Liver (tissue), 9 donors: Measurements from ENCODE around the gene TEX55. TPM values are rescaled to one million over a fixed set of nuclear protein-coding genes. Genes with fewer than 3 reads are reported as not detected.

Source experiments
- DNase-seq: peaks from one replicate; pipeline ENCODE4 v3.0.0-alpha.2; 2017; ENCODE audit warnings: low spot score
- H3K27ac ChIP-seq, 2 donors: one replicate each; pipeline ENCODE4 v1.7.0; 2013; ENCODE audit warnings: inconsistent platforms in 2 of 2, low read length in 2 of 2, control low read depth in 1 of 2, low read depth in 1 of 2, mild to moderate bottlenecking in 1 of 2
- H3K27me3 ChIP-seq, 4 donors: one replicate each; pipeline versions ENCODE4 v1.6.1 to v1.7.0; 2013; ENCODE audit warnings: low read length in 3 of 4, inconsistent platforms in 1 of 4, mild to moderate bottlenecking in 1 of 4, moderate library complexity in 1 of 4; ENCODE audit not compliant: control insufficient read depth in 4 of 4, insufficient read depth in 4 of 4
- H3K36me3 ChIP-seq, 4 donors: one replicate each; pipeline versions ENCODE4 v1.6.1 to v1.7.0; 2013; ENCODE audit warnings: low read length in 3 of 4, mild to moderate bottlenecking in 3 of 4, low read depth in 1 of 4, moderate library complexity in 1 of 4; ENCODE audit not compliant: control insufficient read depth in 4 of 4, insufficient read depth in 3 of 4
- H3K4me1 ChIP-seq, 4 donors: one replicate each; pipeline versions ENCODE4 v1.6.1 to v1.7.0; 2013; ENCODE audit warnings: low read length in 3 of 4, mild to moderate bottlenecking in 3 of 4, moderate library complexity in 1 of 4; ENCODE audit not compliant: control insufficient read depth in 4 of 4, insufficient read depth in 4 of 4
- H3K4me3 ChIP-seq, 3 donors: one replicate each; pipeline versions ENCODE4 v1.6.1 to v1.7.0; 2013; ENCODE audit warnings: low read length in 3 of 3, control low read depth in 1 of 3, low read depth in 1 of 3, mild to moderate bottlenecking in 1 of 3
- H3K9ac ChIP-seq, 2 donors: one replicate each; pipeline ENCODE4 v1.7.0; 2013; ENCODE audit warnings: low read length in 2 of 2, mild to moderate bottlenecking in 2 of 2, moderate library complexity in 2 of 2, control low read depth in 1 of 2, low read depth in 1 of 2
- H3K9me3 ChIP-seq, 4 donors: one replicate each; pipeline versions ENCODE4 v1.6.1 to v1.7.0; 2013; ENCODE audit warnings: low read length in 3 of 4; ENCODE audit not compliant: control insufficient read depth in 4 of 4
- ATF3 ChIP-seq: IDR thresholded peaks from 2 replicates; pipeline ENCODE4 v1.6.1; 2016; ENCODE audit warnings: antibody characterized with exemption
- EGR1 ChIP-seq, 2 donors: IDR thresholded peaks; 2 replicates each; pipeline ENCODE4 v1.6.1; 2016 to 2018; ENCODE audit warnings: antibody characterized with exemption in 2 of 2, low read depth in 2 of 2
- FOXA1 ChIP-seq: IDR thresholded peaks from 2 replicates; pipeline ENCODE4 v1.6.1; 2016; ENCODE audit warnings: antibody characterized with exemption
- GABPA ChIP-seq, 2 donors: IDR thresholded peaks in 1 of 2; conservative IDR thresholded peaks in 1 of 2; 2 replicates each; pipeline ENCODE4 v1.6.1; 2016; ENCODE audit warnings: antibody characterized with exemption in 2 of 2, mild to moderate bottlenecking in 1 of 2, moderate library complexity in 1 of 2
- HNF4A ChIP-seq, 2 donors: conservative IDR thresholded peaks; 2 replicates each; pipeline ENCODE4 v1.6.1; 2016; ENCODE audit warnings: antibody characterized with exemption in 2 of 2, mild to moderate bottlenecking in 2 of 2
- HNF4G ChIP-seq: IDR thresholded peaks from 2 replicates; pipeline ENCODE4 v1.6.1; 2016; ENCODE audit warnings: antibody characterized with exemption
- JUND ChIP-seq, 2 donors: IDR thresholded peaks; 2 replicates each; pipeline ENCODE4 v1.6.1; 2016; ENCODE audit warnings: antibody characterized with exemption in 2 of 2
- MAX ChIP-seq: IDR thresholded peaks from 2 replicates; pipeline ENCODE4 v1.6.1; 2016; ENCODE audit warnings: antibody characterized with exemption
- NR2F2 ChIP-seq: IDR thresholded peaks from 2 replicates; pipeline ENCODE4 v1.6.1; 2016; ENCODE audit warnings: antibody characterized with exemption
- RAD21 ChIP-seq, 2 donors: IDR thresholded peaks; 2 replicates each; pipeline ENCODE4 v1.6.1; 2016; ENCODE audit warnings: antibody characterized with exemption in 2 of 2, mild to moderate bottlenecking in 2 of 2
- REST ChIP-seq: IDR thresholded peaks from 2 replicates; pipeline ENCODE4 v1.6.1; 2016; ENCODE audit warnings: antibody characterized with exemption, mild to moderate bottlenecking
- RXRA ChIP-seq, 2 donors: IDR thresholded peaks; 2 replicates each; pipeline ENCODE4 v1.6.1; 2017 to 2018; ENCODE audit warnings: antibody characterized with exemption in 2 of 2, mild to moderate bottlenecking in 1 of 2
- SP1 ChIP-seq: IDR thresholded peaks from 2 replicates; pipeline ENCODE4 v1.6.1; 2018; ENCODE audit warnings: antibody characterized with exemption, mild to moderate bottlenecking
- TAF1 ChIP-seq: conservative IDR thresholded peaks from 2 replicates; pipeline ENCODE4 v1.6.1; 2016; ENCODE audit warnings: antibody characterized with exemption, mild to moderate bottlenecking
- YY1 ChIP-seq: IDR thresholded peaks from 2 replicates; pipeline ENCODE4 v1.6.1; 2016; ENCODE audit warnings: antibody characterized with exemption, mild to moderate bottlenecking
- WGBS: extraction: QIAGEN DNeasy Blood & Tissue Kit; methylation state at CpG from one replicate; pipeline ENCODE4 v1.1.7; 2013; 5-methylcytosine and 5-hydroxymethylcytosine counted together
- polyA plus RNA-seq, 2 donors: library from polyadenylated mRNA; stranded (reverse) in 1 of 2; unstranded in 1 of 2; fragments of 200-250 nt in 1 of 2; fragments of >200 nt in 1 of 2; fragmentation: Nextera tagmentation in 1 of 2; extraction: Ambion mirVana in 1 of 2; gene quantifications; one replicate each; pipeline versions ENCODE4 v1.2.1 to v1.2.3, GENCODE V29; 2013 to 2015
- total RNA-seq, 2 donors: library from RNA; depleted of rRNA; stranded (reverse); fragments of >200 nt; gene quantifications; one replicate each; pipeline ENCODE4 v1.2.3, GENCODE V29; 2014
- donor health status: healthy.
- donor health status: healthy.
- donor health status: healthy.
- donor health status: healthy.
- donor health status: healthy.

Gene TEX55
- total and polyA plus RNA-seq, 4 donors = not detected

GRCh38 chr3:119175872-119176756, 30.1 kb downstream of the TEX55 start:
- 46% methylated on average over 10 of the region's 10 CpGs for WGBS
- Histone ChIP-seq H3K9me3 (no peaks in the 10 kb centered on the region), H3K4me1 (peaks cover 0 to 2% (median 0%) of the 10 kb centered on the region in 4 donors), H3K27ac (no peak overlapping the region), H3K36me3 (no peaks in the 10 kb centered on the region), H3K27me3 (peaks cover 0 to 5% (median 0%) of the 10 kb centered on the region in 4 donors), H3K4me3 (no peak overlapping the region), H3K9ac (no peak overlapping the region)
- no peak for DNase-seq
- TF ChIP-seq GABPA (IDR thresholded peaks at IDR 0.05 in 1 of 2, conservative IDR thresholded peaks at IDR 0.05 in 1 of 2) (no peak), RXRA (IDR thresholded peaks at IDR 0.05) (no peak), HNF4G (no peak), YY1 (no peak), MAX (no peak), EGR1 (IDR thresholded peaks at IDR 0.05; ENCODE audit: low read depth in 2 of 2) (no peak)

GRCh38 chr3:119176778-119177177, 30.8 kb downstream of the TEX55 start:
- H3K27me3 ChIP-seq = peaks cover 0 to 5% (median 0%) of the 10 kb centered on the region in 4 donors
- TF ChIP-seq RAD21 (IDR thresholded peaks at IDR 0.05) (no peak), JUND (IDR thresholded peaks at IDR 0.05) (no peak), REST (no peak), SP1 (no peak), TAF1 (no peak), HNF4G (no peak), RXRA (IDR thresholded peaks at IDR 0.05) (no peak), ATF3 (no peak), NR2F2 (no peak), FOXA1 (no peak), HNF4A (conservative IDR thresholded peaks at IDR 0.05) (no peak)
- no peak for DNase-seq
- H3K4me1 ChIP-seq = peaks cover 0 to 2% (median 0%) of the 10 kb centered on the region in 4 donors
- 71% methylated on average over 4 of the region's 4 CpGs for WGBS
- no peak overlapping the region for H3K4me3 ChIP-seq
- H3K9me3 ChIP-seq = no peaks in the 10 kb centered on the region
- H3K36me3 ChIP-seq = no peaks in the 10 kb centered on the region
- no peak overlapping the region for H3K9ac ChIP-seq
- H3K27ac ChIP-seq = no peak overlapping the region
